ES-I3 (cell line): Measurements from ENCODE around the gene VAV3.

Source experiments
- H3K36me3 ChIP-seq: 2 replicates; pipeline ENCODE4 v1.6.1; 2013; ENCODE audit warnings: mild to moderate bottlenecking, low read length, control low read depth, moderate library complexity; ENCODE audit not compliant: insufficient read depth
- H3K4me1 ChIP-seq: 2 replicates; pipeline ENCODE4 v1.6.1; 2013; ENCODE audit warnings: mild to moderate bottlenecking, control low read depth, low read length; ENCODE audit not compliant: insufficient read depth
- H3K9ac ChIP-seq: 2 replicates; pipeline ENCODE4 v1.6.1; 2013; ENCODE audit warnings: low read depth, mild to moderate bottlenecking, low read length, moderate library complexity
- H3K9me3 ChIP-seq: 2 replicates; pipeline ENCODE4 v1.6.1; 2013; ENCODE audit warnings: mild to moderate bottlenecking, low read length, moderate library complexity; ENCODE audit not compliant: control insufficient read depth, insufficient read depth

Gene VAV3

GRCh38 chr1:107617456-107617855 lies 347.5 kb downstream of the VAV3 start:
- Histone ChIP-seq H3K36me3 (no peaks in the 10 kb centered on the region), H3K9ac (no peak overlapping the region), H3K4me1 (no peaks in the 10 kb centered on the region), H3K9me3 (no peaks in the 10 kb centered on the region; the same call in 1 of the 2 replicates)

GRCh38 chr1:107609808-107610207 lies 355.2 kb downstream of the VAV3 start:
- no peaks in the 10 kb centered on the region; the same call in 1 of the 2 replicates for H3K9me3 ChIP-seq
- H3K36me3 ChIP-seq, result no peaks in the 10 kb centered on the region
- no peaks in the 10 kb centered on the region for H3K4me1 ChIP-seq
- no peak overlapping the region for H3K9ac ChIP-seq

DNA sequence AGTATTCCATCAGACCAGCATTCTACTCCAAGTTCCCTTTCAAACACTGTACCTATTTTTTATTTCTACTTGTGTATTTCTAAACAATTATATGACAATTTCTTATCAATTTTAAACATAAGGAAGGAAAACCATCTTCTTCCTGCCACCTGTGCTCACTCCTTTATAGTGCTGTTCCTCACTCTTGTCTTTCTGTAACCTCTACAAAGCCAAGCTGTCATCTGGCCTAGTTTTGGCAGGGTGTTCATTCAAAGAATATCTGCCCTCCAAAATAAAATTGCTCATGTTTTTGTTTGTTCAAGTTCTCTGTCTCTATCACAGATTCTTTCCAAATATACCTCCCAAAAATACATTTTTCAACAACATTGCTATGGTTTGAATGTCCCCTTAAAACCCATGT lies 360.2 kb downstream of the VAV3 start:
- H3K4me1 ChIP-seq, result no peaks in the 10 kb centered on the region
- no peaks in the 10 kb centered on the region for H3K36me3 ChIP-seq
- H3K9me3 ChIP-seq, result no peaks in the 10 kb centered on the region
- no peak overlapping the region for H3K9ac ChIP-seq

DNA sequence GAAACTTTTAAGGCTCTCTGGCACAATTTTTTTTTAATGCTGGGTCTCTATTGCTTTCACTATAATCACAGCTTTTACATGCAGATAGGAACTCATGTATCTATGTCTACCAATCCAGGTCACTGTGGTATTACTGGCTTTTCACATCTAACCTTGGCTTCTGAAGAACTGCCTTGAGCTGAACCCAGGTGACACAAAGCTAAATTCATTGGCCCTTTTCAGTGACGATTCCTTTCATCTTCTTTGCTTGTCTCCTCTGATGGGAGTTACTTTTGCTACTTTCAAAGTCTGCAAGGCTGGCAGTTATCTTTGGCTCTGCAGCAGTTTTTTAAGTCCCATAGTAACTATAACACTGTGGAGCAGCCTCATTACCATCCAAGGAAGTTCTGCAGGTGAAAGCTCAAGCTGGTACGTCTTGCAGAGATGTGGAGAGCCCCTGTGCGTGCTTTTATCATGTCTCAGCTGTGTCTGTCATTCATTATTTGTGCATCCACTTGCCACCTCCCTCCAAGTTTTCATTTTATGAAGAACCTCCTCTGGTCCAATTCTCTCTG lies 364.3 kb downstream of the VAV3 start:
- Histone ChIP-seq H3K36me3 (no peaks in the 10 kb centered on the region), H3K9me3 (no peaks in the 10 kb centered on the region), H3K4me1 (no peaks in the 10 kb centered on the region), H3K9ac (no peak overlapping the region)

- no peaks in the 10 kb centered on the region for H3K36me3 ChIP-seq
- no peaks in the 10 kb centered on the region for H3K4me1 ChIP-seq
- H3K9ac ChIP-seq, result no peak overlapping the region
- H3K9me3 ChIP-seq, result no peaks in the 10 kb centered on the region
Observed at GRCh38 chr1:107599220-107599619, 365.8 kb downstream of the VAV3 start.

- Histone ChIP-seq H3K36me3 (no peaks in the 10 kb centered on the region), H3K9me3 (no peaks in the 10 kb centered on the region), H3K9ac (no peak overlapping the region), H3K4me1 (no peaks in the 10 kb centered on the region)
Observed at GRCh38 chr1:107597290-107597689, 367.7 kb downstream of the VAV3 start.

DNA sequence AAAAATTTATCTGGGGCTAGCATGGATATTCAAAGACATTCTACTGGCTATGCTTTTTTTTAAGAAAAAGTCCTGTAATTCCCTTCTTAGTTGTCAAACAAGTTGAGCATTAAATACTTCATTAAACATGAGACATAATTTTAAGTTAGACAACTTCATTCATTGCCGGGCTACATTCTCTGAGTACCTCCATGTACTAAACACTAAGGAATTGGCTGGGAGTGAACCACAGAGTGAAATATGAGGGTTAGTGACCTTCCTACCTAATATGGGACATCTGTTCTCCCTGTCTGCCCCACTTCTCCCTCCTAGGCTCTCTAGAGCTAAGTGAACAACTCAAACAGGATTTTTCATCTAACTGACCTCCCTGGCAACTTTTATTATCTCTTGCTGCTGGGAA lies 370.4 kb downstream of the VAV3 start:
- no peaks in the 10 kb centered on the region for H3K4me1 ChIP-seq
- no peaks in the 10 kb centered on the region for H3K36me3 ChIP-seq
- no peaks in the 10 kb centered on the region for H3K9me3 ChIP-seq
- no peak overlapping the region for H3K9ac ChIP-seq

- H3K9me3 ChIP-seq, result no peaks in the 10 kb centered on the region
- H3K4me1 ChIP-seq, result no peaks in the 10 kb centered on the region
- no peaks in the 10 kb centered on the region for H3K36me3 ChIP-seq
- H3K9ac ChIP-seq, result no peak overlapping the region
Observed at GRCh38 chr1:107593501-107594209, 371.3 kb downstream of the VAV3 start.

DNA sequence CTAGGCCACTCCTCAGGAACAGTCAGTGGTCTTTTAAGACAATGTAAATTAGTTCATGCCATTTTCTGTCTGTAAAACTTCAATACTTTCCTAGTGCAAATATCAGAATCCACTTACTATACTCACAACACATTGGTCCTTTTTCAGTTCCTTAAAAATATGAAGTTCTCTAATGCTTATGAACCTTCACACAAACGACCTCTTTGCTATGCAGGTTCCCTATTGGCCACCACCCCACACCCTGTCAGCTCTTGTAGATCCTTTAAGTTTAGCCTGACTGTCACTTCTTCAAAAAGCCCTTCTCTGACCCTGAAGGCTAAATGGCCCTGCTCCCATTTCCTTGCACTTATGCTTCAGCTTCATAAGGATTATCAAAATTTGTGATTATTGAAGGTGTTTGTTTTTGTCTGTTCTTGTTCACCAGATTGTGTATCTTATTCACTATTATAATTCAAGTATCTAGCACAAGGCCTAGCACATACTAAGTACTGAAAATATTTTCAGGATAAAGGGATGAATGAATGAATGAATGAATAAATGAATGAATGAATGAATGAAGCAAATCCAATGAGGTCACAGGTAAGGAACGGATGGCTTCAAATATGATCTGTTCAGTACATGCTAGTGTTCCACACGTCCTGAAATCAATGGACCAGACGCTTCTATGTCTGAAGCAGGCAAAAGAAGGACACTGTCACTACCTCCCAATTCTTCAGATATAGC lies 373.9 kb downstream of the VAV3 start:
- no peak overlapping the region for H3K9ac ChIP-seq
- H3K4me1 ChIP-seq, result no peaks in the 10 kb centered on the region
- H3K9me3 ChIP-seq, result no peaks in the 10 kb centered on the region
- no peaks in the 10 kb centered on the region for H3K36me3 ChIP-seq

DNA sequence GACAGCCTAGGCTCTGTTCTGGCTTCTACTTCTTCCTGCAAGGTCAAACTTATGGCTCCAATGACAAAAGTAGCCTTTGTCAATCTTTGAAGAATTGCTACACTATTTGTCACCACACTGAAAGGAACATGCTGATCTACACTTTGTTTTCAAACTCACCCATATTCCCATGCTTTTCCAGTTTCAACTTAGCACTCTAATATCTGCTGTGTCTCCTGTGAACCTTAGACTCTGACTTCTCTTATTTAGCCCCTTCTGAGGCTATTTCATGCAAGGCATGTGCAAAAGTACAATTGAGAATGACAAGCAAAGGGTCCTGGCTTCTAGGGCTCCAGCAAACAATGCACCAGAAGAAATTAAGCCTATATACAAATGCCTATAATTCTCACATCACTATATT lies 374.9 kb downstream of the VAV3 start:
- H3K36me3 ChIP-seq, result no peaks in the 10 kb centered on the region
- no peaks in the 10 kb centered on the region for H3K9me3 ChIP-seq
- H3K4me1 ChIP-seq, result no peaks in the 10 kb centered on the region
- H3K9ac ChIP-seq, result no peak overlapping the region

DNA sequence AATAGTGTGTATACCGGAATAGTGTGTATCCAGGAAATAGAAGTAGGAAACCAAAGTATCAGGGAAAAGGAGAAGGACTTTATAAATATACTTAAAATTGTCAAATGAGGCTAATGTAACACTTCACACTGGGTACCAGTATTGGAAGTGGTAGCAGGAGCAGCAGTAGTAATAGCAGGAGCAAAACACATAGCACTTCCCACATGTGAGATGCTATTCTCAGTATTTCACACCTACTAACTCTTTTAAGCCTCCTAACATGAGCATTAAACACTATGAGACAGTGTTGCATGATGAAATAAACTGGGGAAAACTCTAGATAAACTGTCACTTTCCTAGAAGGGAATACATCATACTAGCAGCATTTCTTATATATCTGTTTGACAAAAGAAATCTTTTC lies 376.7 kb downstream of the VAV3 start:
- H3K4me1 ChIP-seq, result no peaks in the 10 kb centered on the region
- no peaks in the 10 kb centered on the region for H3K9me3 ChIP-seq
- H3K36me3 ChIP-seq, result no peaks in the 10 kb centered on the region
- no peak overlapping the region for H3K9ac ChIP-seq

DNA sequence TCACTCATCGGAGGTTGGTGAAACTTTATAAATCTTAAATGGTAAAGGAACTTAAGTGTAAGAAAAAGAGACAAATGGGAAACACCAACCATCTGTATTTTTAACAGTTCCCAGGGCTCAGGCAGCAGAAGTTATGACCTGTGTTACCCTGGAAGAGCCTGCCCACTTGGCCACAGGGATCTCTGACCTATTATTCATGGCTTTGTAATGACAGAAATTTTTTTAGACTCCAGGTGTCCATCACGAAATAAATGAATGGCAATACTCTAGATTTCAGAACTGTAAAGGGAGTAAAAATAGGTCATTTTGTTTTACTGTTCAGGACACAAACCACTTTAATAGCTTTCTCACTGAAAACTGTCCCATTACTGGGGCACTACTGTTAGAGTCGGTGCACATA lies 389.8 kb downstream of the VAV3 start:
- Histone ChIP-seq H3K36me3 (no peaks in the 10 kb centered on the region), H3K9ac (no peak overlapping the region), H3K9me3 (no peaks in the 10 kb centered on the region), H3K4me1 (no peaks in the 10 kb centered on the region)

DNA sequence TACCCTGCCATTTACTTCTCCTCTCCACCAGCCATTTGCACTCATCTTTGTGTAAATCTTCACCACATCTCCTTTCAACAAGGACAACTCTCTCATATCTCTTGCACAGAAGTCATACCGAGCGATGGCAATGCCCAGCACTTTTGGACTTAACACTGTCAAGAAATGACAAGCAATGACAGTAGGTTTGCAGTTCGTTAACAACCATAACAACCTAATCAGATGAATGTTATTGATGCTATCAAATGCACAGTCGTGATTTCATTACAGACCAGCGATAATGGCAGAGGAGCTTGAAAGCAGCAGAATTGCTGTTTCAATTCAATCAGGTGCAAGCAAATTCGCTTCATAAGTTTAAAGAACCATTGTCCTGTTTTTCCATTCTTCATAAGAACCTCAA lies 390.9 kb downstream of the VAV3 start:
- no peaks in the 10 kb centered on the region for H3K9me3 ChIP-seq
- no peaks in the 10 kb centered on the region for H3K4me1 ChIP-seq
- no peaks in the 10 kb centered on the region for H3K36me3 ChIP-seq

DNA sequence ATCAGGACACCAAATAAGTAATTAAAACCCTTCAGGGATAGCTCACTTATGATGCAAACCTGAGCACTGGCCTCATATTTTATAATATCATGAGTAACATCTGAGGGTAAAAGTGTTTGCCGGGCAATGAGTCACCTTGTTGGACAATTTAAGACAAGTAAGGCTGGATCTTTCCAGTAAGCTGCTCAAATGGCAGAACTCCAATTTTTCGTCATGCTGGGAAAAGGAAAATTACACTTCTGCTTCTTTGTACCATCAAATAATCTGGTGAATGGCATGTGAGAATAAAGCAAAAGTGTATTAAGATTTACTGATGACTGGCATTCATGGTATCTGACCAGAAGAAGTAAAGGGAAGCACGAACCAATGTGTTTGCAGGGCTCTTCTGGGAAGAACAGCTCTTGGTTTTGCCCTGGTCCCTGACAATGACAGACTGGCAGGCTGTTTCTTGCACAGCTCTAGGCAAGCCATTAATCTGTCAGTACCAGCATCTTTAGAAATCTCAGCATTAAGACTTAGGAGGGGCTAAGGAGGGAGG lies 392.2 kb downstream of the VAV3 start:
- no peaks in the 10 kb centered on the region for H3K36me3 ChIP-seq
- H3K4me1 ChIP-seq, result no peaks in the 10 kb centered on the region
- no peak overlapping the region for H3K9ac ChIP-seq
- H3K9me3 ChIP-seq, result no peaks in the 10 kb centered on the region

More for the DNA sequence above, 390.9 kb downstream of the VAV3 start:
- no peak overlapping the region for H3K9ac ChIP-seq

GRCh38 chr1:107570768-107571167 lies 394.2 kb downstream of the VAV3 start:
- Histone ChIP-seq H3K9me3 (no peaks in the 10 kb centered on the region), H3K9ac (no peak overlapping the region), H3K36me3 (no peaks in the 10 kb centered on the region), H3K4me1 (no peaks in the 10 kb centered on the region)
